ENCODE measurements around the gene CLIP2.

DNA sequence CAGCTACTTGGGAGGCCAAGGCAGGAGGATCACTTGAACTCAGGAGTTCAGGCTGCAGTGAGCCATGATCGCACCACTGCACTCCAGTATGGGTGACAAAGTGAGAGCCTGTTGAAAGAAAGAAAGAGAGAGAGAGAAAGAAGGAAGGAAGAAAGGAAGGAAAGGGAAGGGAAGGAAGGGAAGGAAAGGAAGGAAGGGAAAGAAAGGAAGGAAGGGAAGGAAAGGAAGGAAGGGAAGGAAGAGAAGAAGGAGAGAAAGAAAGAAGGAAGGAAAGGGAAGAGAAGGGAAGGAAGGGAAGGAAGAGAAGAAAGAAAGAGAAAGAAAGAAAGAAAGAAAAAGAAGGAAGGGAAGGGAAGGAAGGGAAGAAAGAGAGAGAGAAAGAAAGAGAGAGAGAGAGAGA is 61.5 kb downstream of the CLIP2 start:
- TF ChIP-seq, protein P1, sequence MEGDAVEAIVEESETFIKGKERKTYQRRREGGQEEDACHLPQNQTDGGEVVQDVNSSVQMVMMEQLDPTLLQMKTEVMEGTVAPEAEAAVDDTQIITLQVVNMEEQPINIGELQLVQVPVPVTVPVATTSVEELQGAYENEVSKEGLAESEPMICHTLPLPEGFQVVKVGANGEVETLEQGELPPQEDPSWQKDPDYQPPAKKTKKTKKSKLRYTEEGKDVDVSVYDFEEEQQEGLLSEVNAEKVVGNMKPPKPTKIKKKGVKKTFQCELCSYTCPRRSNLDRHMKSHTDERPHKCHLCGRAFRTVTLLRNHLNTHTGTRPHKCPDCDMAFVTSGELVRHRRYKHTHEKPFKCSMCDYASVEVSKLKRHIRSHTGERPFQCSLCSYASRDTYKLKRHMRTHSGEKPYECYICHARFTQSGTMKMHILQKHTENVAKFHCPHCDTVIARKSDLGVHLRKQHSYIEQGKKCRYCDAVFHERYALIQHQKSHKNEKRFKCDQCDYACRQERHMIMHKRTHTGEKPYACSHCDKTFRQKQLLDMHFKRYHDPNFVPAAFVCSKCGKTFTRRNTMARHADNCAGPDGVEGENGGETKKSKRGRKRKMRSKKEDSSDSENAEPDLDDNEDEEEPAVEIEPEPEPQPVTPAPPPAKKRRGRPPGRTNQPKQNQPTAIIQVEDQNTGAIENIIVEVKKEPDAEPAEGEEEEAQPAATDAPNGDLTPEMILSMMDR (IDR thresholded peaks at IDR 0.05): no peak
- no peak for TF ChIP-seq REST (IDR thresholded peaks at IDR 0.05; ENCODE audit: insufficient read depth in 1 of 2, low read depth in 2 of 2, low read length in 1 of 2)

Data from Panc1 (cell line).